ENCODE measurements around the gene CDAN1. TPM values are rescaled to one million over a fixed set of nuclear protein-coding genes. Genes with fewer than 3 reads are reported as not detected.

Gene CDAN1
- polyA plus RNA-seq, 1 donor from 2014 or later = 16.8 TPM

DNA sequence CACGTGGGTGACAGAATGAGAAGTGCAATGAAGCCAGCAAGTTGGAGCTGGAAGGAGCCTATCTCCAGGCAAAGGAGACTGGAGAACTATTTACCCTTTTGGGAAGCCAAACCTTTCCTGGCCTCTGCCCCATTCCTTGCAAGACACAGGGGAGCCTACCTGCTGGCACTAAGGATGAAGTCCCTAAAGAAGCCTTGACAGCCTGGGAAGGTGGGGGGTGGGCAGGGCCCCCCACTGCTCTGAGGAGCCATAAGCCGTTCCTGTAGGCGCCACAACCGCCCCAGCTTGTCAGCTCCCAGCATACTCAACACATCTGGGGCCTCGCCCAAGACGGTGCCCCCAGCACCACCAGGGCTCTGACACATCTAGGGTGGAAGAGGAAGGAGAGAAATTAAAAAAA is 5.5 kb downstream of the CDAN1 start:
- peaks cover 6% of the 10 kb centered on the region for H3K79me2 ChIP-seq (replicated peaks; ENCODE audit: insufficient read depth, low read length)
- H3K36me3 ChIP-seq (ENCODE audit: insufficient read depth, low read length) = no peaks in the 10 kb centered on the region
- no peak overlapping the region for H2AFZ ChIP-seq (ENCODE audit: low read depth, low read length)
- H3K4me2 ChIP-seq (ENCODE audit: low read length) = no peak overlapping the region
- H3K27me3 ChIP-seq (ENCODE audit: insufficient read depth, low read depth, low read length) = no peaks in the 10 kb centered on the region
- no peak for TF ChIP-seq POLR2AphosphoS5 (IDR thresholded peaks at IDR 0.05)
- no peaks in the 10 kb centered on the region for H4K20me1 ChIP-seq (ENCODE audit: insufficient read depth)
- H3K9me3 ChIP-seq (ENCODE audit: low read length) = no peaks in the 10 kb centered on the region
- no peaks in the 10 kb centered on the region for H3K9me2 ChIP-seq (ENCODE audit: insufficient read depth, low read length)
- H3K4me3 ChIP-seq (ENCODE audit: low read length) = no peak overlapping the region
- no peaks in the 10 kb centered on the region for H3F3A ChIP-seq (ENCODE audit: insufficient read depth, low read length, poor library complexity, severe bottlenecking)
- H3K9ac ChIP-seq (ENCODE audit: low read length) = no peak overlapping the region
- no peak overlapping the region for H3K27ac ChIP-seq (ENCODE audit: low read length)

DNA sequence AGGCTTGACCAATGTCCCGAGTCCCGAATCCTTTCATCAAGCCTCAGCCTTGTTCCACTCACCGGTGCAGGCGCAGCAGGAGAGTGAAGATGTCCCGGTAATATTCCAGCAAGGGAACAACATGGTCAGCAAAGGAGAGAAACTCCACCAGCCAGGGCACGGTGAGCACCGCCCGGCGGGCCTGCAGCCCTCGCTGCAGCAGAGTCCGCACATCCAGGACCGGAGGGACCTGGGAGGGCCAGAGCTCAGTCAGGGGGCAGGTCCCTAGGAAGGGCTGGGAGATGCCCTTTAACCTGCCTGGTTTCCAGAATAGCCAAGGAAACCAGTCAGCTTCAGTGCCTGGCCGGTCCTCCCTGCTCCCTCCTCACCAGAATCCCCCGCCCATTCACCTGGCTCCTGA is 6.4 kb downstream of the CDAN1 start:
- H3K79me2 ChIP-seq (replicated peaks; ENCODE audit: insufficient read depth, low read length) = no peaks in the 10 kb centered on the region
- H3K9me3 ChIP-seq (ENCODE audit: low read length) = no peaks in the 10 kb centered on the region
- H3K27ac ChIP-seq (ENCODE audit: low read length) = no peak overlapping the region
- H4K20me1 ChIP-seq (ENCODE audit: insufficient read depth) = no peaks in the 10 kb centered on the region
- no peak overlapping the region for H3K4me3 ChIP-seq (ENCODE audit: low read length)
- TF ChIP-seq EZH2 (IDR thresholded peaks at IDR 0.05; ENCODE audit: borderline replicate concordance, insufficient read depth, low read length, poor library complexity, severe bottlenecking) (no peak), SMC3 (conservative IDR thresholded peaks at IDR 0.05; ENCODE audit: poor library complexity) (no peak)
- TF ChIP-seq, protein P1, sequence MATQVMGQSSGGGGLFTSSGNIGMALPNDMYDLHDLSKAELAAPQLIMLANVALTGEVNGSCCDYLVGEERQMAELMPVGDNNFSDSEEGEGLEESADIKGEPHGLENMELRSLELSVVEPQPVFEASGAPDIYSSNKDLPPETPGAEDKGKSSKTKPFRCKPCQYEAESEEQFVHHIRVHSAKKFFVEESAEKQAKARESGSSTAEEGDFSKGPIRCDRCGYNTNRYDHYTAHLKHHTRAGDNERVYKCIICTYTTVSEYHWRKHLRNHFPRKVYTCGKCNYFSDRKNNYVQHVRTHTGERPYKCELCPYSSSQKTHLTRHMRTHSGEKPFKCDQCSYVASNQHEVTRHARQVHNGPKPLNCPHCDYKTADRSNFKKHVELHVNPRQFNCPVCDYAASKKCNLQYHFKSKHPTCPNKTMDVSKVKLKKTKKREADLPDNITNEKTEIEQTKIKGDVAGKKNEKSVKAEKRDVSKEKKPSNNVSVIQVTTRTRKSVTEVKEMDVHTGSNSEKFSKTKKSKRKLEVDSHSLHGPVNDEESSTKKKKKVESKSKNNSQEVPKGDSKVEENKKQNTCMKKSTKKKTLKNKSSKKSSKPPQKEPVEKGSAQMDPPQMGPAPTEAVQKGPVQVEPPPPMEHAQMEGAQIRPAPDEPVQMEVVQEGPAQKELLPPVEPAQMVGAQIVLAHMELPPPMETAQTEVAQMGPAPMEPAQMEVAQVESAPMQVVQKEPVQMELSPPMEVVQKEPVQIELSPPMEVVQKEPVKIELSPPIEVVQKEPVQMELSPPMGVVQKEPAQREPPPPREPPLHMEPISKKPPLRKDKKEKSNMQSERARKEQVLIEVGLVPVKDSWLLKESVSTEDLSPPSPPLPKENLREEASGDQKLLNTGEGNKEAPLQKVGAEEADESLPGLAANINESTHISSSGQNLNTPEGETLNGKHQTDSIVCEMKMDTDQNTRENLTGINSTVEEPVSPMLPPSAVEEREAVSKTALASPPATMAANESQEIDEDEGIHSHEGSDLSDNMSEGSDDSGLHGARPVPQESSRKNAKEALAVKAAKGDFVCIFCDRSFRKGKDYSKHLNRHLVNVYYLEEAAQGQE (IDR thresholded peaks at IDR 0.05; ENCODE audit: borderline replicate concordance) = no peak
- no peak overlapping the region for H3K4me2 ChIP-seq (ENCODE audit: low read length)
- no peaks in the 10 kb centered on the region for H3K9me2 ChIP-seq (ENCODE audit: insufficient read depth, low read length)
- no peak overlapping the region for H2AFZ ChIP-seq (ENCODE audit: low read depth, low read length)
- H3K9ac ChIP-seq (ENCODE audit: low read length) = no peak overlapping the region
- no peaks in the 10 kb centered on the region for H3K27me3 ChIP-seq (ENCODE audit: insufficient read depth, low read depth, low read length)
- no peaks in the 10 kb centered on the region for H3K36me3 ChIP-seq (ENCODE audit: insufficient read depth, low read length)
- H3F3A ChIP-seq (ENCODE audit: insufficient read depth, low read length, poor library complexity, severe bottlenecking) = no peaks in the 10 kb centered on the region

DNA sequence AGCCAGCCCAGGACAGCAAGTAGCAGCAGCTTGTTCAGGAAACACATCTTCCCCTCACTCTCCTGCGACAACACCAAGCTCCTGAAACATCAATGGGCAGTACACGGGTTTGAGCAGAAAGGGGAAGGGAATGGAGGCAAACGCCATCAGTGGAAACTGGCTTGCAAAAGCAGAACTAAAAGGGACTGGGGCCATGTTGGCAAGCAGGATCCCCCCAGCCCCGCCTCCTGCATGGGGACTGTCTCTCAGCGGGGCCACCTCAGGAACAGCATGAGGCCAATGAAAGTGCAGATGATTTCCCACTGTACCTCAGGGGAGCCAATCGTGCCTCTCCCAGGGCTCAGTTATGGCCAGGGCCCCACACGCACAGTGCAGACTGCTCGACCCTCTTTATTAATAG is 6.8 kb downstream of the CDAN1 start:
- Histone ChIP-seq H3F3A (ENCODE audit: insufficient read depth, low read length, poor library complexity, severe bottlenecking) (no peaks in the 10 kb centered on the region), H3K27ac (ENCODE audit: low read length) (no peak overlapping the region), H3K9me3 (ENCODE audit: low read length) (no peaks in the 10 kb centered on the region), H3K4me2 (ENCODE audit: low read length) (no peak overlapping the region), H3K79me2 (replicated peaks; ENCODE audit: insufficient read depth, low read length) (no peaks in the 10 kb centered on the region), H4K20me1 (ENCODE audit: insufficient read depth) (no peaks in the 10 kb centered on the region), H3K9ac (ENCODE audit: low read length) (no peak overlapping the region), H3K27me3 (ENCODE audit: insufficient read depth, low read depth, low read length) (no peaks in the 10 kb centered on the region), H2AFZ (ENCODE audit: low read depth, low read length) (no peak overlapping the region), H3K36me3 (ENCODE audit: insufficient read depth, low read length) (no peaks in the 10 kb centered on the region), H3K9me2 (ENCODE audit: insufficient read depth, low read length) (no peaks in the 10 kb centered on the region), H3K4me3 (ENCODE audit: low read length) (no peak overlapping the region)
- TF ChIP-seq, protein P2, sequence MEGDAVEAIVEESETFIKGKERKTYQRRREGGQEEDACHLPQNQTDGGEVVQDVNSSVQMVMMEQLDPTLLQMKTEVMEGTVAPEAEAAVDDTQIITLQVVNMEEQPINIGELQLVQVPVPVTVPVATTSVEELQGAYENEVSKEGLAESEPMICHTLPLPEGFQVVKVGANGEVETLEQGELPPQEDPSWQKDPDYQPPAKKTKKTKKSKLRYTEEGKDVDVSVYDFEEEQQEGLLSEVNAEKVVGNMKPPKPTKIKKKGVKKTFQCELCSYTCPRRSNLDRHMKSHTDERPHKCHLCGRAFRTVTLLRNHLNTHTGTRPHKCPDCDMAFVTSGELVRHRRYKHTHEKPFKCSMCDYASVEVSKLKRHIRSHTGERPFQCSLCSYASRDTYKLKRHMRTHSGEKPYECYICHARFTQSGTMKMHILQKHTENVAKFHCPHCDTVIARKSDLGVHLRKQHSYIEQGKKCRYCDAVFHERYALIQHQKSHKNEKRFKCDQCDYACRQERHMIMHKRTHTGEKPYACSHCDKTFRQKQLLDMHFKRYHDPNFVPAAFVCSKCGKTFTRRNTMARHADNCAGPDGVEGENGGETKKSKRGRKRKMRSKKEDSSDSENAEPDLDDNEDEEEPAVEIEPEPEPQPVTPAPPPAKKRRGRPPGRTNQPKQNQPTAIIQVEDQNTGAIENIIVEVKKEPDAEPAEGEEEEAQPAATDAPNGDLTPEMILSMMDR (IDR thresholded peaks at IDR 0.05; ENCODE audit: poor library complexity, severe bottlenecking) = no peak
- no peak for TF ChIP-seq EZH2 (IDR thresholded peaks at IDR 0.05; ENCODE audit: borderline replicate concordance, insufficient read depth, low read length, poor library complexity, severe bottlenecking)
- TF ChIP-seq RAD21 (conservative IDR thresholded peaks at IDR 0.05) = no peak
- no peak for TF ChIP-seq MXI1 (conservative IDR thresholded peaks at IDR 0.05; ENCODE audit: poor library complexity, severe bottlenecking)
- TF ChIP-seq, protein P1 (IDR thresholded peaks at IDR 0.05; ENCODE audit: borderline replicate concordance) = no peak
- no peak for TF ChIP-seq POLR2AphosphoS5 (IDR thresholded peaks at IDR 0.05)
- no peak for TF ChIP-seq EP300 (conservative IDR thresholded peaks at IDR 0.05; ENCODE audit: poor library complexity, severe bottlenecking)
- TF ChIP-seq SMC3 (conservative IDR thresholded peaks at IDR 0.05; ENCODE audit: poor library complexity) = no peak

Measured in neural cell (in vitro differentiated cells).